Endothelial cell of umbilical vein (primary cell): ENCODE data around the gene TWIST2. TPM values are rescaled to one million over a fixed set of nuclear protein-coding genes. Genes with fewer than 3 reads are reported as not detected.

Experiments
- BruUV-seq: library from RNA; stranded (reverse); fragments of 400-500 nt; replicated peaks from 2 replicates; lab custom pipeline; 2021; lab: Mats Ljungman, UMichigan
- CTCF ChIA-PET: fragments of 300-600, 350-600 bp; sonication (Branson Sonifier 250); formaldehyde crosslinking; loops from one replicate; lab custom pipeline; 2021; ENCODE audit warnings: antibody characterized with exemption, inconsistent platforms; lab: Charles Lee
- POLR2A ChIA-PET: fragments of 300-600, 350-600 bp; sonication (Branson Sonifier 250); formaldehyde crosslinking; loops from one replicate; lab custom pipeline; 2021; ENCODE audit warnings: antibody characterized with exemption, inconsistent platforms; lab: Charles Lee
- DNase-seq: peaks from one replicate; pipeline ENCODE4 v3.0.0-alpha.2; 2011; ENCODE audit warnings: low read depth, low spot score
- FAIRE-seq: peaks from 2 replicates; lab custom pipeline; 2011; peaks lifted over from hg19 to GRCh38; lab: Jason Lieb, UNC
- H2AFZ ChIP-seq: 2 replicates; pipeline ENCODE4 v1.6.0; 2012; ENCODE audit warnings: low read depth, low read length, control low read depth, inconsistent platforms
- H3K27ac ChIP-seq: 2 replicates; pipeline ENCODE4 v1.5.1; 2011; ENCODE audit warnings: low read depth, mild to moderate bottlenecking, control low read depth, low read length, moderate library complexity; ENCODE audit not compliant: insufficient read depth
- H3K27me3 ChIP-seq, 2 experiments: 2 replicates each; pipeline versions ENCODE4 v1.6.0 to v1.6.1; 2011; ENCODE audit warnings: low read length in 2 of 2, mixed read lengths in 1 of 2; ENCODE audit not compliant: control insufficient read depth in 2 of 2, insufficient read depth in 2 of 2
- H3K36me3 ChIP-seq, 2 experiments: 2 replicates in 1 of 2; 3 replicates in 1 of 2; pipeline ENCODE4 v1.5.1; 2011; ENCODE audit warnings: low read length in 2 of 2, mild to moderate bottlenecking in 1 of 2, moderate library complexity in 1 of 2; ENCODE audit not compliant: control insufficient read depth in 2 of 2, insufficient read depth in 2 of 2; ENCODE audit errors: extremely low read depth in 1 of 2
- H3K4me1 ChIP-seq: 3 replicates; pipeline ENCODE4 v1.5.1; 2011; ENCODE audit warnings: mild to moderate bottlenecking, low read length; ENCODE audit not compliant: control insufficient read depth, insufficient read depth; ENCODE audit errors: extremely low read depth
- H3K4me2 ChIP-seq: 2 replicates; pipeline ENCODE4 v1.6.1; 2011; ENCODE audit warnings: low read length, control low read depth, mixed read lengths; ENCODE audit not compliant: insufficient read depth
- H3K4me3 ChIP-seq, 3 experiments: fragments of 200-600 bp in 1 of 3; sonication (generic), shearing (Covaris generic) in 1 of 3; replicated peaks in 1 of 3; 2 replicates each; pipeline ENCODE4 v1.5.1; 2011 to 2016; ENCODE audit warnings: control low read depth in 3 of 3, low read length in 3 of 3, mild to moderate bottlenecking in 2 of 3, inconsistent platforms in 1 of 3, low read depth in 1 of 3, moderate library complexity in 1 of 3; ENCODE audit not compliant: insufficient read depth in 1 of 3
- H3K79me2 ChIP-seq: 2 replicates; pipeline ENCODE4 v1.6.0; 2012; ENCODE audit warnings: low read length, inconsistent platforms; ENCODE audit not compliant: control insufficient read depth, insufficient read depth
- H3K9ac ChIP-seq: replicated peaks from 2 replicates; pipeline ENCODE3; 2011; ENCODE audit warnings: low read length, control low read depth; ENCODE audit not compliant: insufficient read depth; ENCODE audit errors: extremely low read depth
- H3K9me1 ChIP-seq: replicated peaks from 3 replicates; pipeline ENCODE4 v1.6.0; 2011; ENCODE audit warnings: mild to moderate bottlenecking, low read length; ENCODE audit not compliant: control insufficient read depth, insufficient read depth; ENCODE audit errors: extremely low read depth
- H3K9me3 ChIP-seq: replicated peaks from 2 replicates; pipeline ENCODE4 v1.5.1; 2012; ENCODE audit warnings: low read length, inconsistent platforms; ENCODE audit not compliant: control insufficient read depth, insufficient read depth
- H4K20me1 ChIP-seq: replicated peaks from 2 replicates; pipeline ENCODE3; 2011; ENCODE audit warnings: mild to moderate bottlenecking, low read length; ENCODE audit not compliant: control insufficient read depth, insufficient read depth; ENCODE audit errors: extremely low read depth
- CTCF ChIP-seq, 2 donors: IDR thresholded peaks; 1 replicate in 1 of 2; 2 replicates in 1 of 2; pipeline ENCODE4 v1.5.1; 2011; ENCODE audit warnings: low read length in 2 of 2, mild to moderate bottlenecking in 2 of 2, moderate library complexity in 2 of 2, control low read depth in 1 of 2, inconsistent platforms in 1 of 2, low read depth in 1 of 2; ENCODE audit not compliant: insufficient read depth in 1 of 2; ENCODE audit errors: extremely low read depth in 1 of 2
- EZH2 ChIP-seq: IDR thresholded peaks from 2 replicates; pipeline ENCODE4 v1.6.1; 2012; ENCODE audit warnings: borderline replicate concordance, low read depth, mild to moderate bottlenecking, moderate library complexity, low read length, inconsistent platforms; ENCODE audit not compliant: severe bottlenecking
- FOS ChIP-seq: IDR thresholded peaks from 2 replicates; pipeline ENCODE4 v1.6.1; 2011; ENCODE audit warnings: mild to moderate bottlenecking, low read length, moderate library complexity, borderline replicate concordance; ENCODE audit not compliant: insufficient read depth
- GATA2 ChIP-seq: IDR thresholded peaks from 2 replicates; pipeline ENCODE4 v1.7.0; 2011; ENCODE audit warnings: low read depth, mild to moderate bottlenecking, moderate library complexity, mixed read lengths, low read length; ENCODE audit not compliant: insufficient read length, insufficient read depth
- JUN ChIP-seq: IDR thresholded peaks from 2 replicates; pipeline ENCODE4 v1.6.1; 2011; ENCODE audit warnings: borderline replicate concordance, low read depth; ENCODE audit not compliant: insufficient read length, insufficient read depth
- MAX ChIP-seq: IDR thresholded peaks from 2 replicates; pipeline ENCODE4 v1.6.1; 2011; ENCODE audit not compliant: insufficient read depth, insufficient read length
- MYC ChIP-seq: IDR thresholded peaks from one replicate; pipeline ENCODE4 v1.6.1; 2011; ENCODE audit warnings: mild to moderate bottlenecking, low read depth, low read length
- POLR2A ChIP-seq: IDR thresholded peaks from 2 replicates; pipeline ENCODE4 v1.6.1; 2012; ENCODE audit warnings: low read depth, mild to moderate bottlenecking, control low read depth, low read length
- POLR2AphosphoS5 ChIP-seq: IDR thresholded peaks from 2 replicates; pipeline ENCODE4 v1.6.1; 2012; ENCODE audit warnings: low read depth, mild to moderate bottlenecking, control low read depth, low read length, moderate library complexity; ENCODE audit not compliant: insufficient read depth
- dilution Hi-C: fragments of 300-500 bp; cut with MboI; formaldehyde crosslinking; loops from one replicate; pipeline ENCODE4 v1.15.0; 2019; ENCODE audit warnings: low sequenced_read_pairs; ENCODE audit not compliant: extremely low pct_ligation_motif_present
- intact Hi-C: fragments of 100-400 bp; cut with micrococcal nuclease; formaldehyde crosslinking; loops from one replicate; pipeline ENCODE4 v1.10.0; 2022
- polyA plus RNA-seq, 4 experiments: library from polyadenylated mRNA; depleted of rRNA in 3 of 4; stranded (reverse) in 3 of 4; unstranded in 1 of 4; fragments of >200 nt; gene quantifications; 2 replicates each; pipeline versions ENCODE4 v1.2.1 to v1.2.3, GENCODE V29; 2011 to 2012; ENCODE audit warnings: missing spikeins in 1 of 4
- total RNA-seq: library from RNA; stranded (reverse); gene quantifications from 2 replicates; pipeline ENCODE4 v1.2.3, GENCODE V29; 2021

TWIST2 gene
- total and polyA plus RNA-seq, 2 donors (not counting 3 experiments of a cell fraction or from before 2014, with no cell fraction given), result 2.3 to 3.4 TPM

- BruUV-seq, result no TSS peak
- Histone ChIP-seq H3K9ac (no peak overlapping the region), H3K27me3 (no peaks in the 10 kb centered on the region), H3K4me1 (peaks cover under 1% of the 10 kb centered on the region), H4K20me1 (no peaks in the 10 kb centered on the region), H3K27ac (no peak overlapping the region), H3K9me3 (no peaks in the 10 kb centered on the region), H3K9me1 (no peaks in the 10 kb centered on the region), H3K79me2 (no peaks in the 10 kb centered on the region), H2AFZ (no peak overlapping the region), H3K4me3 (no peak overlapping the region), H3K36me3 (no peaks in the 10 kb centered on the region), H3K4me2 (no peak overlapping the region)
- CTCF ChIA-PET, result no interaction called here
- intact Hi-C loops (no loop called here), dilution Hi-C loops (no loop called here)
- DNase-seq, result no peak
- FAIRE-seq, result no peak
- POLR2A ChIA-PET, result no interaction called here
- TF ChIP-seq FOS (no peak), MAX (no peak), JUN (no peak), GATA2 (no peak), POLR2A (no peak), MYC (no peak), CTCF (IDR thresholded peaks at IDR 0.05; ENCODE audit: extremely low read depth in 1 of 2, insufficient read depth in 1 of 2, low read depth in 1 of 2, low read length in 2 of 2) (no peak), EZH2 (no peak), POLR2AphosphoS5 (no peak)
Measured at GRCh38 chr2:238870261-238870660, 22.4 kb downstream of the TWIST2 start.
